Naive B cell (primary cell): Measurements from ENCODE around the gene PCGF2. TPM values are rescaled to one million over a fixed set of nuclear protein-coding genes. Genes with fewer than 3 reads are reported as not detected.

Source experiments
- ATAC-seq, 2 donors: fragments of 150-1000 bp; cut with Tn5 transposase; 2 replicates each; pipeline ENCODE4 v1.10.0; 2021; ENCODE audit warnings: low read depth in 2 of 2, mild to moderate bottlenecking in 2 of 2, moderate library complexity in 2 of 2
- DNase-seq: peaks from one replicate; pipeline ENCODE4 v3.0.0; 2022
- H3K27ac Mint-ChIP-seq, 6 donors: one replicate each; pipeline ENCODE4 v1.8.0; 2020 to 2022; ENCODE audit warnings: mild to moderate bottlenecking in 6 of 6, mixed read lengths in 6 of 6, moderate library complexity in 5 of 6, inconsistent platforms in 2 of 6
- H3K27me3 Mint-ChIP-seq, 3 donors: one replicate each; pipeline ENCODE4 v1.8.0; 2021 to 2022; ENCODE audit warnings: mixed read lengths in 3 of 3, mild to moderate bottlenecking in 1 of 3
- H3K36me3 Mint-ChIP-seq, 2 donors: one replicate each; pipeline ENCODE4 v1.8.0; 2020 to 2022; ENCODE audit warnings: mixed read lengths in 2 of 2, inconsistent platforms in 1 of 2, mild to moderate bottlenecking in 1 of 2
- H3K4me1 Mint-ChIP-seq, 3 donors: one replicate each; pipeline ENCODE4 v1.8.0; 2020 to 2022; ENCODE audit warnings: mixed read lengths in 3 of 3, inconsistent platforms in 1 of 3, mild to moderate bottlenecking in 1 of 3, moderate library complexity in 1 of 3
- H3K4me3 Mint-ChIP-seq, 8 donors: one replicate each; pipeline ENCODE4 v1.8.0; 2020 to 2022; ENCODE audit warnings: mild to moderate bottlenecking in 8 of 8, mixed read lengths in 8 of 8, moderate library complexity in 8 of 8, inconsistent platforms in 2 of 8
- H3K9me3 Mint-ChIP-seq, 7 donors: one replicate each; pipeline ENCODE4 v1.8.0; 2020 to 2022; ENCODE audit warnings: mixed read lengths in 7 of 7, mild to moderate bottlenecking in 5 of 7, inconsistent platforms in 2 of 7, moderate library complexity in 1 of 7
- polyA plus RNA-seq, 6 donors: library from polyadenylated mRNA; unstranded; fragments of 300-500 nt; fragmentation: Illumina TruSeq; gene quantifications; one replicate each; pipeline ENCODE4 v1.2.3, GENCODE V29; 2021; ENCODE audit warnings: low read depth in 6 of 6

Gene PCGF2
- polyA plus RNA-seq, 6 donors from 2014 or later, result not detected

- DNase-seq, result no peak
- no peaks in the 10 kb centered on the region for H3K9me3 Mint-ChIP-seq
- no peak overlapping the region for H3K27ac Mint-ChIP-seq
- no peak overlapping the region for H3K4me3 Mint-ChIP-seq
- peaks cover 5 to 36% of the 10 kb centered on the region in 2 donors for H3K36me3 Mint-ChIP-seq
- peaks cover 0 to 4% (median 0%) of the 10 kb centered on the region in 3 donors for H3K4me1 Mint-ChIP-seq
- H3K27me3 Mint-ChIP-seq, result no peaks in the 10 kb centered on the region
- no peak for ATAC-seq
Observed at GRCh38 chr17:38777641-38778250, 29.6 kb upstream of the PCGF2 start.

GRCh38 chr17:38773258-38773657 is 25.1 kb upstream of the PCGF2 start:
- ATAC-seq, result no peak
- DNase-seq, result no peak
- H3K4me1 Mint-ChIP-seq, result peaks cover 2 to 8% (median 5%) of the 10 kb centered on the region in 3 donors
- H3K36me3 Mint-ChIP-seq, result peaks cover 8 to 28% of the 10 kb centered on the region in 2 donors
- no peaks in the 10 kb centered on the region for H3K27me3 Mint-ChIP-seq
- H3K9me3 Mint-ChIP-seq, result no peaks in the 10 kb centered on the region
- no peak overlapping the region for H3K4me3 Mint-ChIP-seq
- H3K27ac Mint-ChIP-seq, result peak overlapping the region in 1 of 6 donors; percentile 48

- Mint-ChIP-seq H3K9me3 (no peaks in the 10 kb centered on the region), H3K4me3 (no peak overlapping the region), H3K36me3 (peaks cover 8 to 27% of the 10 kb centered on the region in 2 donors), H3K27me3 (no peaks in the 10 kb centered on the region), H3K4me1 (peaks cover 4 to 12% (median 6%) of the 10 kb centered on the region in 3 donors), H3K27ac (no peak overlapping the region)
- no peak for DNase-seq
- no peak for ATAC-seq
Observed at GRCh38 chr17:38768417-38768816, 20.3 kb upstream of the PCGF2 start.

GRCh38 chr17:38766341-38766740 is 18.2 kb upstream of the PCGF2 start:
- DNase-seq, result no peak
- peaks cover 8 to 26% of the 10 kb centered on the region in 2 donors for H3K36me3 Mint-ChIP-seq
- H3K27me3 Mint-ChIP-seq, result no peaks in the 10 kb centered on the region
- H3K4me1 Mint-ChIP-seq, result peaks cover 6 to 17% (median 10%) of the 10 kb centered on the region in 3 donors
- no peak for ATAC-seq
- no peak overlapping the region for H3K4me3 Mint-ChIP-seq
- no peaks in the 10 kb centered on the region for H3K9me3 Mint-ChIP-seq
- peak overlapping the region in 2 of 6 donors; percentile 72 to 88 for H3K27ac Mint-ChIP-seq

GRCh38 chr17:38762231-38762630 is 14.1 kb upstream of the PCGF2 start:
- DNase-seq (no peak), ATAC-seq (no peak)
- H3K27ac Mint-ChIP-seq, result peak overlapping the region in 3 of 6 donors; percentile 44 to 87 (median 76)
- no peaks in the 10 kb centered on the region for H3K9me3 Mint-ChIP-seq
- H3K36me3 Mint-ChIP-seq, result peaks cover 6 to 25% of the 10 kb centered on the region in 2 donors
- peaks cover 7 to 14% (median 10%) of the 10 kb centered on the region in 3 donors for H3K4me1 Mint-ChIP-seq
- no peaks in the 10 kb centered on the region for H3K27me3 Mint-ChIP-seq
- no peak overlapping the region for H3K4me3 Mint-ChIP-seq

GRCh38 chr17:38761612-38762011 is 13.5 kb upstream of the PCGF2 start:
- Mint-ChIP-seq H3K27me3 (no peaks in the 10 kb centered on the region), H3K27ac (peak overlapping the region in 4 of 6 donors; percentile 47 to 91 (median 66)), H3K4me3 (no peak overlapping the region), H3K9me3 (no peaks in the 10 kb centered on the region), H3K36me3 (peaks cover 6 to 25% of the 10 kb centered on the region in 2 donors), H3K4me1 (peaks cover 4 to 14% (median 10%) of the 10 kb centered on the region in 3 donors)
- DNase-seq, result no peak
- ATAC-seq, result peak in 1 of 2 donors; percentile 34

- Mint-ChIP-seq H3K36me3 (peaks cover 4 to 8% of the 10 kb centered on the region in 2 donors), H3K27ac (peak overlapping the region in 5 of 6 donors; percentile 94 to 99 (median 99)), H3K4me3 (peak overlapping the region; percentile 89 to 100 (median 98)), H3K27me3 (peaks cover 14 to 20% (median 19%) of the 10 kb centered on the region in 3 donors), H3K4me1 (peaks cover 33 to 63% (median 49%) of the 10 kb centered on the region in 3 donors), H3K9me3 (peaks cover 0 to 4% (median 0%) of the 10 kb centered on the region in 7 donors)
- DNase-seq, result no peak
- no peak for ATAC-seq
Observed at GRCh38 chr17:38753071-38753506, 5.0 kb upstream of the PCGF2 start.

- peaks cover 0 to 4% (median 0%) of the 10 kb centered on the region in 7 donors for H3K9me3 Mint-ChIP-seq
Observed at GRCh38 chr17:38752308-38753070, 4.4 kb upstream of the PCGF2 start, which contains the start of gene PSMB3. Gene PSMB3, plus strand, starts transcription at chr17:38752741. Its CDS starts 86 bp downstream, at chr17:38752827.

GRCh38 chr17:38751808-38752307 is 3.7 kb upstream of the PCGF2 start:
- H3K27me3 Mint-ChIP-seq, result peaks cover 15 to 30% (median 29%) of the 10 kb centered on the region in 3 donors
- H3K4me1 Mint-ChIP-seq, result peaks cover 39 to 65% (median 52%) of the 10 kb centered on the region in 3 donors
- ATAC-seq (peak; percentile 31 to 39), DNase-seq (peak; percentile 78)
- peak overlapping the region; percentile 89 to 100 (median 98) for H3K4me3 Mint-ChIP-seq
- H3K27ac Mint-ChIP-seq, result peak overlapping the region; percentile 94 to 99 (median 98)
- H3K36me3 Mint-ChIP-seq, result peaks cover 4 to 10% of the 10 kb centered on the region in 2 donors
- H3K9me3 Mint-ChIP-seq, result peaks cover 0 to 4% (median 0%) of the 10 kb centered on the region in 7 donors

More at GRCh38 chr17:38752308-38753070, 4.4 kb upstream of the PCGF2 start, which contains the start of gene PSMB3:
- Mint-ChIP-seq H3K27ac (peak within 1 kb of the TSS; percentile 94 to 99 (median 98)), H3K36me3 (peaks cover 4 to 8% of the 10 kb centered on the region in 2 donors), H3K27me3 (peaks cover 14 to 26% (median 25%) of the 10 kb centered on the region in 3 donors), H3K4me1 (peaks cover 37 to 63% (median 49%) of the 10 kb centered on the region in 3 donors), H3K4me3 (peak within 1 kb of the TSS; percentile 89 to 100 (median 98))
- peak; percentile 82 to 85 for ATAC-seq
- peak; percentile 97 for DNase-seq

- peaks cover 21 to 36% (median 35%) of the 10 kb centered on the region in 3 donors for H3K27me3 Mint-ChIP-seq
- ATAC-seq (no peak), DNase-seq (no peak)
- H3K4me3 Mint-ChIP-seq, result peak overlapping the region; percentile 89 to 100 (median 98)
- H3K27ac Mint-ChIP-seq, result peak overlapping the region; percentile 94 to 99 (median 98)
- H3K9me3 Mint-ChIP-seq, result peaks cover 0 to 4% (median 0%) of the 10 kb centered on the region in 7 donors
- H3K4me1 Mint-ChIP-seq, result peaks cover 45 to 68% (median 57%) of the 10 kb centered on the region in 3 donors
- H3K36me3 Mint-ChIP-seq, result peaks cover 4 to 15% of the 10 kb centered on the region in 2 donors
Observed at GRCh38 chr17:38751144-38751807, 3.1 kb upstream of the PCGF2 start.

GRCh38 chr17:38750312-38751121 is 2.4 kb upstream of the PCGF2 start:
- H3K27me3 Mint-ChIP-seq, result peaks cover 22 to 42% (median 41%) of the 10 kb centered on the region in 3 donors
- ATAC-seq, result no peak
- H3K4me3 Mint-ChIP-seq, result peak overlapping the region; percentile 89 to 100 (median 98)
- peaks cover 0 to 4% (median 0%) of the 10 kb centered on the region in 7 donors for H3K9me3 Mint-ChIP-seq
- H3K4me1 Mint-ChIP-seq, result peaks cover 49 to 67% (median 64%) of the 10 kb centered on the region in 3 donors
- H3K36me3 Mint-ChIP-seq, result peaks cover 0 to 15% of the 10 kb centered on the region in 2 donors
- H3K27ac Mint-ChIP-seq, result peak overlapping the region in 4 of 6 donors; percentile 76 to 99 (median 96)
- DNase-seq, result no peak

- H3K27me3 Mint-ChIP-seq, result peaks cover 22 to 42% (median 41%) of the 10 kb centered on the region in 3 donors
- H3K4me1 Mint-ChIP-seq, result peaks cover 49 to 67% (median 64%) of the 10 kb centered on the region in 3 donors
- DNase-seq (no peak), ATAC-seq (no peak)
- peaks cover 0 to 4% (median 0%) of the 10 kb centered on the region in 7 donors for H3K9me3 Mint-ChIP-seq
- no peak overlapping the region for H3K27ac Mint-ChIP-seq
- peak overlapping the region; percentile 58 to 100 (median 90) for H3K4me3 Mint-ChIP-seq
- peaks cover 0 to 15% of the 10 kb centered on the region in 2 donors for H3K36me3 Mint-ChIP-seq
Observed at GRCh38 chr17:38750044-38750311, 1.8 kb upstream of the PCGF2 start.
